ENCODE results near the gene TEX50. TPM values are rescaled to one million over a fixed set of nuclear protein-coding genes. Genes with fewer than 3 reads are reported as not detected.
"Not testable (repeated sequence)": the region's sequence is repeated elsewhere in the genome, so short reads cannot be mapped to it uniquely, and the experiment has no call there.

The TEX50 gene
- total RNA-seq, 1 experiment from 2014 or later = not detected

DNA sequence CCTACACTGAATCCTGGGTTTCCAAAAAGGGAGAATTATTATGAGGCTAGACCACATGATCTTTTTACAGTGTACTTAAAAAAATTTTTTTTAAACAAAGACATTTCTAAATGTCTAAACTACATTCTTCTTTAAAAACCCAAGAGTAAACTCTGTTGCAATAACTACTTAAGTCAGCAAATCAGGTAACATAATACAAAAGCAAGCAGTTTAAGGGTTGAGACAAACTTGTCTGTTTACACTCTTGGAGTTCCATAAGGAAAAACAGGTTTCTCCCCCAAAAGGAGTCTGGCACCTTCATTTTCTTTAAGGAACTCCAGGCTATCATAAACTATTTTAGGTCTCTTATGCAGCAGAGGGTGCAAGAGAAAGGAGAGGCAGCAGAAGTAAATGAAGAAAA, 47.0 kb downstream of the TEX50 start:
- no peak overlapping the region for H3K56ac ChIP-seq (ENCODE audit: insufficient read length, low read depth, low read length)
- H3K4me1 Mint-ChIP-seq = peaks cover 23 to 33% of the 10 kb centered on the region in 2 experiments
- no peak overlapping the region for H3K14ac ChIP-seq (ENCODE audit: insufficient read depth, low read length)
- peaks cover 16 to 20% of the 10 kb centered on the region in 2 experiments for H3K9me3 Mint-ChIP-seq
- no peak overlapping the region for H3K4ac ChIP-seq (ENCODE audit: low read depth, low read length)
- no peaks in the 10 kb centered on the region for H3K9me3 ChIP-seq (ENCODE audit: control insufficient read depth, low read depth, low read length)
- no peak overlapping the region for H2BK12ac ChIP-seq (ENCODE audit: insufficient read length, low read depth, low read length)
- H2BK120ac ChIP-seq (ENCODE audit: low read depth, low read length, poor library complexity, severe bottlenecking) = no peak overlapping the region
- H3K4me1 ChIP-seq (ENCODE audit: insufficient read depth, low read length) = peaks cover 2% of the 10 kb centered on the region; the same call in 1 of the 2 replicates
- no peaks in the 10 kb centered on the region for H4K20me1 ChIP-seq (ENCODE audit: control insufficient read depth, insufficient read depth, insufficient read length)
- 0 out of 5 replicates have a peak overlapping the region, but pooled peaks of 1 of the 2 experiments have one; percentile 14 for H3K4me3 Mint-ChIP-seq
- no peaks in the 10 kb centered on the region for H3K79me1 ChIP-seq (ENCODE audit: insufficient read depth, low read depth, low read length, poor library complexity, severe bottlenecking)
- no peak overlapping the region for H3K27ac ChIP-seq (ENCODE audit: insufficient read length, low read depth, low read length)
- peak overlapping the region; percentile 51 to 93 (median 93); a peak in 6 of 7 replicates for H3K27ac Mint-ChIP-seq
- H3K36me3 Mint-ChIP-seq (ENCODE audit: insufficient read depth in 1 of 3, low read depth in 3 of 3) = peaks cover 0 to 19% (median 0%) of the 10 kb centered on the region in 3 experiments; a peak in 3 of 7 replicates
- no peak overlapping the region for H3K4me2 ChIP-seq (ENCODE audit: insufficient read depth, insufficient read length, low read length)
- TF ChIP-seq, protein P1, sequence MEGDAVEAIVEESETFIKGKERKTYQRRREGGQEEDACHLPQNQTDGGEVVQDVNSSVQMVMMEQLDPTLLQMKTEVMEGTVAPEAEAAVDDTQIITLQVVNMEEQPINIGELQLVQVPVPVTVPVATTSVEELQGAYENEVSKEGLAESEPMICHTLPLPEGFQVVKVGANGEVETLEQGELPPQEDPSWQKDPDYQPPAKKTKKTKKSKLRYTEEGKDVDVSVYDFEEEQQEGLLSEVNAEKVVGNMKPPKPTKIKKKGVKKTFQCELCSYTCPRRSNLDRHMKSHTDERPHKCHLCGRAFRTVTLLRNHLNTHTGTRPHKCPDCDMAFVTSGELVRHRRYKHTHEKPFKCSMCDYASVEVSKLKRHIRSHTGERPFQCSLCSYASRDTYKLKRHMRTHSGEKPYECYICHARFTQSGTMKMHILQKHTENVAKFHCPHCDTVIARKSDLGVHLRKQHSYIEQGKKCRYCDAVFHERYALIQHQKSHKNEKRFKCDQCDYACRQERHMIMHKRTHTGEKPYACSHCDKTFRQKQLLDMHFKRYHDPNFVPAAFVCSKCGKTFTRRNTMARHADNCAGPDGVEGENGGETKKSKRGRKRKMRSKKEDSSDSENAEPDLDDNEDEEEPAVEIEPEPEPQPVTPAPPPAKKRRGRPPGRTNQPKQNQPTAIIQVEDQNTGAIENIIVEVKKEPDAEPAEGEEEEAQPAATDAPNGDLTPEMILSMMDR (conservative IDR thresholded peaks at IDR 0.05) = no peak
- H2AFZ ChIP-seq (ENCODE audit: low read length) = no peak overlapping the region
- no peak overlapping the region for H2BK20ac ChIP-seq (ENCODE audit: low read depth, low read length, poor library complexity, severe bottlenecking)
- H2BK5ac ChIP-seq (ENCODE audit: insufficient read length, low read length) = no peak overlapping the region
- no peaks in the 10 kb centered on the region for H3K27me3 ChIP-seq (ENCODE audit: insufficient read depth, low read length)
- no peak overlapping the region for H3K23ac ChIP-seq (ENCODE audit: insufficient read length, low read depth, low read length)
- H2AK5ac ChIP-seq (ENCODE audit: insufficient read length, low read length) = no peak overlapping the region
- no peak overlapping the region for H3K18ac ChIP-seq (ENCODE audit: insufficient read length, low read depth, low read length)
- no peaks in the 10 kb centered on the region; the same call in 1 of the 2 replicates for H3K27me3 Mint-ChIP-seq (ENCODE audit: low read depth)
- H2BK15ac ChIP-seq (ENCODE audit: low read depth, low read length) = no peak overlapping the region
- no peak overlapping the region for H4K5ac ChIP-seq (ENCODE audit: insufficient read length, low read depth, low read length)
- H3T11ph ChIP-seq (ENCODE audit: low read length) = no peak overlapping the region
- no peak for DNase-seq
- H4K91ac ChIP-seq (ENCODE audit: insufficient read length, low read depth, low read length) = no peak overlapping the region
- H3K79me2 ChIP-seq (ENCODE audit: insufficient read depth, low read length) = no peaks in the 10 kb centered on the region
- H4K8ac ChIP-seq (replicated peaks; ENCODE audit: insufficient read length, low read depth, low read length) = no peak overlapping the region
- no peaks in the 10 kb centered on the region for H3K23me2 ChIP-seq (ENCODE audit: insufficient read length, low read depth, low read length, poor library complexity, severe bottlenecking)
- H3K9ac ChIP-seq (ENCODE audit: extremely low read depth, insufficient read length, low read length) = no peak overlapping the region

DNA sequence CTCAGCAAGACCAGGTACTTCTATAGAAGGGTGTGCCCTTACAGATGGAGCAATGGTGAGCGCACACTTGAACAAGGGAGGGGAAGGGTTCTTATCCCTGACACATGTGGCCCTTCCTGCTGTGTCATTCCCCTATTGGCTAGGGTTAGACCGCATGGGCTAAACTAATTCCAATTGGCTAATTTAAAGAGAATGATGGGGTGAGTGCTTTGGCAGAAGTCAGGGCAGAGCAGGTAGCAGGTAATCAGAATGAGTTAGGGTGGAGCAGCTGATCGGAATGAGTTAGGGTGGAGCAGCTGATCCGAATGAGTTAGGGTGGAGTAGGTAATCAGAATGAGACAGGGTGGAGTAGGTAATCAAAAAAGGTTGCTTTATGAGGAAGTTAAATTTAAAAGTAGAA, 48.7 kb downstream of the TEX50 start:
- not testable (repeated sequence) for H2BK120ac ChIP-seq (ENCODE audit: low read depth, low read length, poor library complexity, severe bottlenecking); H3K27ac Mint-ChIP-seq; H3K79me1 ChIP-seq (ENCODE audit: insufficient read depth, low read depth, low read length, poor library complexity, severe bottlenecking); H3K56ac ChIP-seq (ENCODE audit: insufficient read length, low read depth, low read length); H3K18ac ChIP-seq (ENCODE audit: insufficient read length, low read depth, low read length); H2BK5ac ChIP-seq (ENCODE audit: insufficient read length, low read length); H4K91ac ChIP-seq (ENCODE audit: insufficient read length, low read depth, low read length); H2BK20ac ChIP-seq (ENCODE audit: low read depth, low read length, poor library complexity, severe bottlenecking); H4K5ac ChIP-seq (ENCODE audit: insufficient read length, low read depth, low read length); H3K9ac ChIP-seq (ENCODE audit: extremely low read depth, insufficient read length, low read length); H3K9me3 ChIP-seq (ENCODE audit: control insufficient read depth, low read depth, low read length); H2AK5ac ChIP-seq (ENCODE audit: insufficient read length, low read length); H4K20me1 ChIP-seq (ENCODE audit: control insufficient read depth, insufficient read depth, insufficient read length); H2BK15ac ChIP-seq (ENCODE audit: low read depth, low read length); H2BK12ac ChIP-seq (ENCODE audit: insufficient read length, low read depth, low read length); H3K23ac ChIP-seq (ENCODE audit: insufficient read length, low read depth, low read length); H2AFZ ChIP-seq (ENCODE audit: low read length); H3K27ac ChIP-seq (ENCODE audit: insufficient read length, low read depth, low read length); H3K4me2 ChIP-seq (ENCODE audit: insufficient read depth, insufficient read length, low read length); H3T11ph ChIP-seq (ENCODE audit: low read length); DNase-seq; H4K8ac ChIP-seq (replicated peaks; ENCODE audit: insufficient read length, low read depth, low read length); H3K27me3 ChIP-seq (ENCODE audit: insufficient read depth, low read length); H3K23me2 ChIP-seq (ENCODE audit: insufficient read length, low read depth, low read length, poor library complexity, severe bottlenecking); H3K27me3 Mint-ChIP-seq (ENCODE audit: low read depth); H3K4ac ChIP-seq (ENCODE audit: low read depth, low read length); H3K4me1 ChIP-seq (ENCODE audit: insufficient read depth, low read length); H3K79me2 ChIP-seq (ENCODE audit: insufficient read depth, low read length); H3K14ac ChIP-seq (ENCODE audit: insufficient read depth, low read length); H3K4me3 Mint-ChIP-seq
- H3K36me3 Mint-ChIP-seq (ENCODE audit: insufficient read depth in 1 of 3, low read depth in 3 of 3) = peaks cover 0 to 11% (median 0%) of the 10 kb centered on the region in 3 experiments; a peak in 3 of 7 replicates
- peaks cover 7 to 13% of the 10 kb centered on the region in 2 experiments for H3K9me3 Mint-ChIP-seq
- H3K4me1 Mint-ChIP-seq = peaks cover 34 to 46% of the 10 kb centered on the region in 2 experiments
- WGBS (ENCODE audit: extremely low coverage, insufficient read length, low lambda C conversion rate) = no CpG with 5 or more reads among the region's 4 CpGs
